GM19324 (cell line): ENCODE results near the gene APOO.
"Not testable (repeated sequence)": the region's sequence is repeated elsewhere in the genome, so short reads cannot be mapped to it uniquely, and the experiment has no call there.

Source experiments
- ATAC-seq: cut with Tn5 transposase; IDR thresholded peaks from one replicate; pipeline ENCODE4 v1.9.1; 2021; ENCODE audit warnings: mild to moderate bottlenecking, moderate library complexity; ENCODE audit not compliant: unreplicated experiment, low FRiP score

APOO gene

DNA sequence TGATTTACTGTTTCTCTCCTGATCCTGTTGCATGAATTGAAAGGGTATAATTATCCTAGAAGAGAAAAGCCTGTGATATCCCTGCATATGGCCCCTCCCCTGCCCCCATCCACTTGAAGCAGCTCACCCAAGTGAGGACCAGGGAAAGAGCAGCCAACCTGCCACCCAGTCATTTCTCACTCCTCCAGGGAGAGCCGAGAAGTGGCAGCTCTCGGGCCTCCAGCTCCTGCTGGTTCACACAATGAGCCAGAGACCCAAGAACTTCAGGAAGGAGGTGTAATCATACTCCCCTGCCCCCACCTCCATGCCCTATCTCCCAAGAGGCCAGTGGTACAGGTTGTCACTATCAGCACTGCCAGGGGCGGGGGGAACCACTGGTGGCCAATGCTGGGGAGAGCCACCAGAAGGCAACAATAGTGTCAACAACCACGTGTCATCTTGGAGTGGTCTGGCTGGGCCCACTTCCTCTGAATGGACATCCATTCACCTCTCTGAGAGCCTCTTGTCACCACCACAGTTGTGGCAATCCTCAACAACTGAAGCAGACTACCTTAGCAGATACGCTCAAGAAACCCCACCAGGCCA is 42.9 kb downstream of the APOO start:
- ATAC-seq, result no peak

GRCh38 chrX:23861952-23862351 is 45.8 kb downstream of the APOO start:
- ATAC-seq, result not testable (repeated sequence)

GRCh38 chrX:23861215-23861896 is 46.4 kb downstream of the APOO start:
- no peak for ATAC-seq

DNA sequence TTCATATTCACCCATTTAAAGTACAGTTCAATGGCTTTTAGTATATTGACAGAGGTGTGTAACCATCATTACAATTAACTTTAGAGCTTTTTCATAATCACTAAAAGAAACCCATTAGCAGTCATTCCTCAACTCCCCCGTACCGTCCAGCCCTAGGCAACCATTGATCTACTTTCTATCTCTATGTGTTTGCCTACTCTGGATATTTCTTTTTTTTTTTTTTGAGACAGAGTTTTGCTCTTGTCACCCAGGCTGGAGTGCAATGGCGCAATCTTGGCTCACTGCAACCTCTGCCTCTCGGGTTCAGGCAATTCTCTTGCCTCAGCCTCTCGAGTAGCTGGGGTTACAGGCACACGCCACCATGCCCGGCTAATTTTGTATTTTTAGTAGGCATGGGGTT is 48.5 kb downstream of the APOO start:
- not testable (repeated sequence) for ATAC-seq

DNA sequence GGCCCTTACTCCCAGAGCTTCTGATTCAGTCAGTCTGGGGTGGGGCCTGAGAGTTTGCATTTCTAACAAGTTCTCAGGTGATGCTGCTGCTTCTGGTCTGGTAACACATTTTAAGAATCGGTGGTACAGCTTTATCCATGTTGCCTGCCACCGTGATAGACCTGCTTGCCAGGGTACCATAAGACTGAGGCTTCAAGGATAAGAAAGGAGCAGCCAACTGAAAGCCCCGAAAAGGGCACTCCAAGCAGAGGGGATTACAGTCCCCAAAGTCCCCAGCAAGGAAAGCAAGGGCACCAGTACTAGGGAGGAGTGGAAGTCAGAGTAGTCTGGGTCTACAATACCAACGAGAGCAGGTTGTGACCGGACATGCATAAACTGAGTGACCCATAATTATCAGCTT is 49.8 kb downstream of the APOO start:
- ATAC-seq, result no peak

DNA sequence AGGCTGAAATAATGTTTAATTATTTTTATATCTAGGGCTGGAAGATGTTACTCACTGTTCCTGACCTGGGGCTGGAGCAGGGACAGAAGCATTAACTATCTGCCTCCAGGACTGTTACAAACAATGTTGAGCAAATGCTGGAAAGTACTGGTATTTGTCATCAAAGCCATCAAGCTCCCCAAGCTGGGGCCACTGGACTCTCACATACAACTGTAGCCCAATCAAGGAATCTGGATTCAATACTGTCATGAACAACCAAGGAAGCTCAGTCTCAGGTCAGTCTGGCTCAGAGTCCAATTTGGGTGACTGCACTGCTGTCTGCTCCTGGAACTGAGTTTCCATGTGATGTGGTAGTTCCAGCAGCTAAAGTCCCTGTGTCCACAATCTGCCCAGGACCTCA is 50.4 kb downstream of the APOO start:
- no peak for ATAC-seq

- ATAC-seq, result no peak
Measured at GRCh38 chrX:23855569-23855968, 52.2 kb downstream of the APOO start.

DNA sequence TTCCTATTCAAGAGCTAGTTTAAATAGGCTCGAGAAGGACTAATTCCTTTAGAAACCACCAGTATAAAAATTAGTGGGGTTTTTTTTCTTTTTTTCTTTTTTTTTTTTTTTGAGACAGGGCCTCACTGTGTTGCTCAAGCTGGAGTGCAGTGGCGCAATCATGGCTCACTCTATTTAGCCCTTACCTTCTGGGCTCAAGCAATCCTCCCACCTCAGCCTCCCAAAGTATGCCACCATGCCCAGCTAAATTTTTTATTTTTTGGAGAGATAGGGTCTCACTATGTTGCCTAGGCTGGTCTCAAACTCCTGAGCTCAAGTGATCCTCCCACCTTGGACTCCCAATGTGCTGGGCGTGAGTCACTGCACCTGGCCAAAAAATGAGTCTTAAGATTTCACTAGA is 52.8 kb downstream of the APOO start:
- no peak for ATAC-seq

DNA sequence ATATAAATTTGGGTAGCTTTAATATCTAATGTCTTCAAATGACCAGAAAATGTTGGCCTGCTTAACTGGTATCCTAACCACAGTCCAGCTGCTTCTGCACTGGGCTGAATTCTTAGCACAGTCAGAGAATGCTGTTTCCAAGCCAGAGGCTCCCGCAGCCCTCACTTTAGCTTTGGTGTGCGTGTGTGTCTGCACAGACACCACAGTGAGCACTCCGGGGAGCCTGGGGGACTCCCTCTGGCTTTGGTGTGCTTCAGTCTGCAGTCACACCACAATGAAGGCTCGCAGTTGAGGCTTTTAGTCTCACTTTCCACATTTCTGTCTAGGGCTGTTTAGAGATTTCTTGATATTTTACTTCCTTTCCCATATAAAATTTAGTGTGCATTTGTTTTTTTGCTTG is 53.6 kb downstream of the APOO start:
- no peak for ATAC-seq

DNA sequence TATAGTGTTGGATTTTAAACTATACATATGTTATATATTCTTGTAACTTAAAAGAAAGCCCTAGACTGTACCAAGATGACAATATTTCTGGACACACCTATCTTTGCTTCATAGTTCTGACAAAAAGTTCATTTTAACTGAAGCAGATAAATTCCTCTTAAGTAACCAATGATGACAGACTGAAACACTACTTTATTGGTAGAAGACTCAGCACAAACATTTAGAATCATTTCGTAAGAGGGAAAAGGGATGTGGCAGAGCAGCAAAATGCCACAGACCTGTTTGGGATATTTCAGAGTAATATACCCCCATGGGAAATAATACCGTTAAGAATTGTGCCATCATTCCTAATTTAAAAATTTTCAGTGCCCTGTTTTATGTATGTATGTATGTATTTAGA is 56.2 kb downstream of the APOO start:
- ATAC-seq, result no peak

- ATAC-seq, result no peak
Measured at GRCh38 chrX:23849241-23849640, 58.5 kb downstream of the APOO start.

DNA sequence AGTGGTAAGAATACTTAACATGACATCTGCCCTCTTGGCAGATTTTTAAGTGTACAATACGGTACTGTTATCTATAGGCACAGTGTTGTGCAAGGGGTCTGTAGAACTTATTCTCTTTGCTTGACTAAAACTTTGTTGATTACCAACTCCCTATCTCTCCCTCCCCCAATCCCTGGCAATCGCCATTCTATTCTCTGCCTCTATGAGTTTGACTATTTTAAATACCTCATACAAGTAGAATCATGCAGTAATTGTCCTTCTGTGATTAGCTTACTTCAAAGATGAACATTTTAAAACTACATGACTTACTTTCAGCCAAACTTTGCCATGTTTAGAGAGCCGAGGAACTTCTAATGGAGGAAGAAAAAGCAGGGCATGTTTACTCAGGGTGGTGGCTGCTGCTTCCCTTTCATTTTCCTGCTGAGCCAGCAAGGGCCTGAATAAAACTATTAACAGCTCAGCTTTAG is 62.4 kb downstream of the APOO start:
- no peak for ATAC-seq

- ATAC-seq, result no peak
Measured at GRCh38 chrX:23844502-23845138, 63.1 kb downstream of the APOO start.

DNA sequence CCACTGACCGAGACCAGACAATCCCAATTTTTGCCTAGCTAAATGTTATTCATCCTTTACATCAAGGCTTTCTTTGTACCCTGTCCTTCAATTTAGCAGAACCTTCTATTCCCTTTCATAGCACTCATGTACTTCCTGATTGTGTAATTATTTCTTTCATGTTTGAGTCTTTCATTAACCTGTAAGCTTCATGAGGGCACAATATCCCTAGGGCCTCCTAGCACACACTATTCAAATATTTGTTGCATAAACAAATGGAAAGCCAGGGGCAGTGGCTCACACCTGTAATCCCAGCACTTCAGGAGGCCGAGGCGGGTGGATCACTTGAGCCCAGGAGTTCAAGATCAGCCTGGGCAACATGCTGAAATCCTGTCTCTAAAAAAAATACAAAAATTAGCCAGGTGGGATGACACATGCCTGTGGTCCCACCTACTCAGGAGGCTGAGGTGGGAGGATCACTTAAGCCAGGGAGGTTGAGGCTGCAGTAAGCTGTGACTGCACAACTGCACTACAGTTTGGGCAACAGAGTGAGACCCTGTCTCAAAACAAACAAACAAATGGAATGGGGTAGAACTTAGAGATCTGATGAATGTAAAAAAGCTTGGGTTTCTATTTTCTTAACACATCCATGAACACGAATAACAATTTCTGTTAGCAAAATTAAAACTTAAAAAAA is 65.8 kb downstream of the APOO start:
- no peak for ATAC-seq

DNA sequence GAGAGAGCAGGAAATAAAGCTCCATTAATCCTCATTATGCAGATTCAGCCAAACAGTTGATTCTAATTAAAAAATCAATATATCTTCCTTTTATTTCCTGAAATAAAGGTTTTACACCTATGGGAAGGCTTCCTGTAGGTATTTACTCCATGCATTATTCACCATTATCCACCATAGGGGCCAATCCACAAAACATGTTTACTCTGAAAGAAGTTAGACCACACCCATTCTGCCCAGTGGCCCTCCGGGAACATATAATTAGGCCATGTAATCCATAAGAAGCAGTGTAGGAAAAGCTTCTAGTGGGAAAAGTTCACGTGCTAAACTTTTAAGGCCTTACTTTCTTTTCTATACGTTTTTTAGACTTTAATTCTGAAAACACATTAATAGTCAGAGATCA is 67.1 kb downstream of the APOO start:
- ATAC-seq, result no peak

DNA sequence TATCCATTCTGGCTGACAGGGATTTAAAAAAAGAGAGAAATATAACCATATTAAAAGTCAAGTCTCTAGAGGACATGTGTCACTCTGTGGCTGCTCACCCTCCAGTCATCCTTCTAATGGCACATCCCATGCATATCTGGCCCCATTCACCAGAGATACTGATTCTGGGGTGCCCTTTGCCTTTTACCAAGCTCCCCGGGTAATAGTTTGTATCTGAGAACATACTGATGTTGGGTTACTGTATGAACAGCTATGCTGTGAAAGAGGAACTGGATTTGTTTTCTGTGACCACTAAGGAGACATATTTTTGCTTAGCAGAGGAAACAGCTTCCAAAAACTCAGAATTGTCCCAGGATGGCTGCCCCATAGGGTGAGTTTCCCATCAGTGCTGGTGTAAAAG is 68.8 kb downstream of the APOO start:
- no peak for ATAC-seq

GRCh38 chrX:23832721-23833120 is 75.0 kb downstream of the APOO start:
- no peak for ATAC-seq

GRCh38 chrX:23828881-23829280 is 78.9 kb downstream of the APOO start:
- no peak for ATAC-seq

DNA sequence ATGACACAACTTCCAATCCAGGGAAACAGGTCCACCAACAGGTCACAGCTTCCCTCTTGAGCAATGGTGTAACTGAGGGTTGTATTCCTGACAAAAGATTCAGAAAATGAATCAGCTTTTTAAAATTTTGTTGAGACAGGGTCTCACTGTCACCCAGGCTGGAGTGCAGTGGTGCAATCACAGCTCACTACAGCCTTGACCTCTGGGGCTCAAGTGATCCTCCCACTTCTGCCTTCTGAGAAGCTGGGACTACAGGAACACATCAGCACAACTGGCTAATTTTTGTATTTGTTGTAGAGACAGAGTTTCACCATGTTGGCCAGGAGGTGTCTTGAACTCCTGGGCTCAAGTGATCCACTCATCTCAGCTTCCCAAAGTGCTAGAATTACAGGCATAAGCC is 81.1 kb downstream of the APOO start:
- ATAC-seq, result no peak

DNA sequence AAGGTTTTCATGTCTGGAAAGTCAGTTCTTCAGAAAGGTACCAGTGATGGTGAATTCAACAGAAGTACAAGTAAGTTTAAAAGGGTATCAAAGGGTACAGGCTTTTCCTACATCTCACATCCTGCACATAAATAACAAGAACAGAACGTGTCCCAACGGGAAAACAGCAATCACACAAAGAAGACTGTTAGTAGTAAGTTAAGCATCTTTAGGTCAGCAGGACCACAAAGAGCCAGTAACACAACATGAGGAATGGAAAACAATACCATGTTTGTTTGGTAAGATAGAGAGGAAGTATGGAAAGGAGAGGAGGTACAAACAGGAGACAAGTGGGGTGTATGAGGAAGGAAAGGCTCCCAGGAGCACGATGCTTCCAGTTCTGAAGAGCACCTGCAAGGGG is 81.5 kb downstream of the APOO start:
- ATAC-seq, result no peak

DNA sequence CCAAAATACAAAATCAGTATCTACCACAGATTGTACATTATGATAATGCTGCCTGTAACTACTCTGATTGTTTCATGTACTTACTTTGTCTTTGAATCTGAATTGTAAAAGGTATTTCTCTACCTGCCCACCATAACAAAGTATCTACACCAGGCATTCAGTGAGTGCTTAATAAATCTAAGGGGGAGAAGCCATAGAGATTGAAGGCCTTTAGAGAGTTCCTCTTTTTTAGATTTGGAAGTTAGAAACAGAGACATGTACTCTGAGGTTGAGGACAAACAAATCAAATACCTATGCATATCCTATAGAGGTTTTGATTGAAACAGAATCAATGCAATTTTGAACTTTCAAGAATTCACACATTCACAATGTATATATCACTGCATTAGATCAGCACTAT is 82.1 kb downstream of the APOO start:
- no peak for ATAC-seq
